Embryonic facial prominence (tissue), 1 donor: ENCODE measurements around the gene SOX5.
"Not testable (repeated sequence)": the region's sequence is repeated elsewhere in the genome, so short reads cannot be mapped to it uniquely, and the experiment has no call there.

ENCODE experiments used
- DNase-seq: peaks from one replicate; pipeline ENCODE4 v3.0.0-alpha.2; 2016; ENCODE audit errors: extremely low spot score

The SOX5 gene

DNA sequence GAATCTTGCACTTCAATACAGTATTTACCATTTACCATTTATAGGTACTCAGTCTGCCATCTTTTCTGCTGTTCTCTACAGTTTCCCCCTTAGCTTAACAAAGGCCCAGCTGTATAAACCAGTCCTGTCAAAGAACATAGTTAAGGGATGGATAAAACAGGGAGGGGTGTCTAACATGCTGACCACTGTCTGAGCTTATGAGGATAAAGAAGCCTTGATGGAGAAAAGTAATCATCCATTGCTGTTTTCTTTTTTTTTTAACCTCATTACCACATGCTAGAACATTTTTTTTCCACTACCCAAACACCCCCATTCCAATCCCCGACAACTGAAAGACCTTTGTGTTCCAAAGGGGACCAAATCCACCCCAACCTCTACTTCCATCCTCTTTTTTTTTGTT is 39.9 kb downstream of the SOX5 start:
- DNase-seq: no peak

DNA sequence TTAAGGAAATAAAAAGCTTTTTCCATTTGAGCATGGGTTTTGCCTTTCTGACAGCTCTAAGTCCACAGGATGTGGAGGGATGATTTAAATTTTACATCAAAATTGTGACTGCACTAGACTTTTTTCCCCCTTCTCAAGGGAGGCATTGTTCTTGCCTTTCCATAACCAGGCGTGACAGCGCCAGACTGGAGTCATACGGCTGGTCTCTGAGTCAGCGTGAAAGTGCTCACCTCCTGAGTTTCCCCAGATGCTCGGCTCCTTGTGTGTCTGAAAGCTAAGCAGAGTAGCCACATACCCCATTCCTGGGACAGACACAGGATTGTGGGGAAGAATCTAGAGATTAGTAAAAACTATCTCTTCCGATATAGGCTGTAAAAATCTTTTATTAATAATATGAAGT is 43.1 kb downstream of the SOX5 start:
- DNase-seq: no peak

DNA sequence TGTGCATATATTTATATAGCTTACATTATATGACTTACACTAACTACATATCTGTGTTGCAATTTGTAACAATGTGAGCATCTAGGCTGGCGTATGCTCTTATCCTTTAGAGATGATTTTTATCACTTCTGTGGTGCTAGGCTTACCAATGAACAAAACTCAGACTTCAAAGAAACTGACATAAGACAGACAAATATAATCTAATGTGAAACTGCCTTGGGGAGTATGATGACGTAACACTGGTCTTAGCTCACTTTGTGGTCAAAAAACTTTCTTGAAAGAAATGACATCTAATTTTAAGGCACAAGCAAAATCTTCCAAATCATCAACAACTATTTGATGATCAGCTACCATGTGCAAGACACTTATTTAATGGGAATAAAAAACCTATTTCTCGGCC is 50.0 kb downstream of the SOX5 start:
- no peak for DNase-seq

DNA sequence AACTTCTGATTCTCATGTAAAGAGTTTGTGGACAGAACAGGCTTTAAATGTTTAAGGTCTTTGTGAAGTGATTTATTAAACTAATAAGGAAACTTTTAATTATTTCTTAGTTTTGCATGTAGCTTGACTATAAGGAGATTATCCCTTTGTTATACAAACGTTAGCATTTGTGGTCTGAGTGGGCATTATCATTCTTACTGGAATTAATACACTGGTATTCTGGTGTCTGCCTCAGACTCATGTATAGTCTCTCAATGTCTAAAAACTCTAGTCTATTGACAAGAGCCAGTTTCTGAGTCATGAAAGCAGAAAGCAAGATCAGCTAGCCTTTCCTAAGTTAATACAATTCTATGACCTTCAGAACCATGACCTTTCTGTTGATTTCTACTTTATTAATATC is 51.3 kb downstream of the SOX5 start:
- no peak for DNase-seq

DNA sequence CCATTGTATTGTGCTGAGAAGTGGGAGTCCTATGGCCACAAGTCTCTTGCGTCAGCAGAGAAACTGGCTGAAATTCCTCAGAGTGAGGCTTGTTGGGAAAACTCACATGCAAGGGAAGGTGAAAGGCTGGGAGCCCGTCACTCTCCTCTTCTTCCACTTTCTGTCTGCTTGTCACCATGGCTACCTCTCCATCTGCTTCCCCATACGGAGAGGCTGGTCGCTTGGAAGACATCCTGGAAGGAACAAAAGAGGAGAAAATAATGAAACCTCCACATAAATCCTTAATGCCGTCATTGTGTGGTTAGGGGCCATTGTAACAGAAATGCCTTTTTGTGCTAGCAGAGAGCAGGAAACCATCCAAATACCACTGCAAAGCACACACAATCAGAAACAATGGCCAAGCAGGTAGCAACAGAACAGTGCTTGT is 53.7 kb downstream of the SOX5 start:
- no peak for DNase-seq

DNA sequence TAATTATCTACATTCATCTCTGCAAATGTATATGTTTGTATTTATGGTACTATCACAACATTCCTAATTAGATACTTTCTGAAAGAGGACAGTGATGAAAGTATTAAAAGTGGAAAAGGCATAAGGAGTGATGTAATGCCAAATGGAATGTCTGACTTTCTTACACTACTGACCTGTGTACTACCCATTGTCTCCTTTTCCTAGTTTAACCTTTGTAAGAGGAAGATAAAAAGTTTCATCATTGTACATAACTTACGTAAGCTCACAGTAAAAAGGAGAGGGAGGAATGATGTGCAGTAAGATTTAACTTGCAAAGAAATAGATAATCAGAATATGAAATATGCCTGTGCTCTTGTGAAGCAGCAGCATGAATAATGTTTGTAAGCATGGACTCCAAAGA is 55.9 kb downstream of the SOX5 start:
- DNase-seq: no peak

DNA sequence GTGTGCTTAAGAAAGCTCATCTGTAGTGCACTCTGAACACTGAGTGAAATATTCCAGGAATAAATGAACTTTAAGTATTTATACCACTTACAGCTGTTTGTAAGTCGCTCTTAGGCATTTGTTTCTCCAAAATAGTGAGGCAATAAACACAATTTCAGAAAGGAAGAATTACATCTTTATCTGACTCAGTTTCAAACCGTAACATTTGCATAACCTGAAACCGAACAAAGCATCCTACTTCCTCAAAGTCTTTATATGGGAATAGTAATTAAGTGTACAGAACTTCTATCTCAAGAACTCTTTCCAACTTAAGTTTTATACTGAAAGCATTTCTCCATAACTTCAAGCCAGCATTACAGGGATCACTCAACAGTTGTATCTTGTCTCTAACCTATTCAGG is 58.4 kb downstream of the SOX5 start:
- DNase-seq: no peak

DNA sequence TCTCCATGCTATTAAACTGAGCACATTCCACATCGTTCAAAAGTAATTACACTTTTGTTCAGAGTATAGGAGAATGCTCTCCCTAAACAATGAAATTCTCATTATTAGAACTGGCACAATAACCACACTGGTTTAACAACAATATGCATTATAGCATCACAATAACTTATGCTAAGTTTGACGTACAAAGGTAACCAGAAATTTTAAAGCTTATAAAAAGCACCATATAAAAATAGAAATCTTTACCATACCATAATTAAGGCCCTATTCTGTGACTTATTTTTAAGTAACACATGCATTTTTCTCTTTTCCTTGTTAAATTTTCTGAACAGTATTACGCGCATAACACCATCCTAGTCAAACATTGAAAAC is 60.4 kb downstream of the SOX5 start:
- no peak for DNase-seq

DNA sequence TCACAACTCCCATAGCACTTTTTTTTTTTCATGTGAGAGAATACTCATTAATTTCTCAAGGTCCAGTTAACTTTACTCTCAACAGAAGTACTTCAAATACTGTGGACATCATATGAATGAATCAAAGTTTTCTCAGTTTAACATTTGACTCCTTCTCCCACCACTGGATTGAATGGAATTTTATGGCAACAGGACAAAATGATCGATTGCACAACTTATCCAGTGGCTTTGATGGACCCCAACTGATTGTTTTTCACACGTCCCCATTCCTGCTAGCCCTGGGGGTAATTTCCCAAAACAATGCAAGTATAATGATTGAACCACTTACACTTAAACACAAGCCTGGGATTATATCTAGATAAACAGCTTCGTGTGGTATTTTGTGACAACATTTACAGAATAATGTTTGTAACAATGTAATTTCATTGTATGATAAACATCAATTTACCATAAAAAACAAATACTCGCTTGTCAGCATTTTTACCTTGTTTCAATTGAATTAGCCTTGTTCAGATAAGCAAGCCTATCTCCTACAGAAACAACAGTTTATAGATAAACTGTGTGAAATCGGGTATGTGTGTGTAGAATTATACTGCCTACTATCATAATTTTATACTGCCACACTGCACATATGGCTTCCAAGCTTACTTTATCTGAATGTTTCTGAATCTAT is 60.9 kb downstream of the SOX5 start:
- DNase-seq: no peak

DNA sequence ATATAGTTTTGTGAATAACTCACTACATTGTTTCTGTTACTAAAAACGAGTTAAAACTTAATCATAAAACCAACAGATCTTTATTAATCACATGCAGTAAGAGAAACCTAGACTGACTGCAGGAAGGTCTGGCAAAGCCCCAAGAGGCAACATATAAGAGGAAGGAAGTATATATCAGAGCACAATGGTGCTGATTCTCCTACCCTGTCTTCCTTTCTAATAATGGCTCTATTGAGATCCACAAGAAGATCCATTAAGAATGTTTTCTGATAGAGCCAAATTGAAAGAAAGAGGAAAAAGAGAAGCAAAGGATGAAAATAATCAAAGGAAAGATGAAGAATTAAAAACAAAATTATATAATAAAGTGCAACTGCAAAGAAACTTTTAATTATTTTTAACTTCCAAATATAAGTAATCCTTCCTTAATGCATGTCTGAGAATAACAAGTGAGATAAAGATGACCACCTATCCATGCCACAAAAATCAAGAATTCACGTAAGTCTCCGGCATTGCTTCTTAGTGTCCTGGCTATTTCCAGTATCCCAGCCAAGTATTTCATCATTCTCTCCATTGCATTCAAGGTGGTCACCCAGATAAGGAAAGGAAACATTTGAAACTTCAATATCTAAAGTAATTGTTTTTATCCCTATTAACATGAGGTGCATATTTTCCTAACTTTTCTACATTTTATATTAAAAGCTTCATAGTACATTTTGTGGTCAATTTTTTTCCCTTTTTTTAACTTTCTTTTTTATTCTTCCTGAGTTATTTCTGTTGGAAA is 62.2 kb downstream of the SOX5 start:
- no peak for DNase-seq

DNA sequence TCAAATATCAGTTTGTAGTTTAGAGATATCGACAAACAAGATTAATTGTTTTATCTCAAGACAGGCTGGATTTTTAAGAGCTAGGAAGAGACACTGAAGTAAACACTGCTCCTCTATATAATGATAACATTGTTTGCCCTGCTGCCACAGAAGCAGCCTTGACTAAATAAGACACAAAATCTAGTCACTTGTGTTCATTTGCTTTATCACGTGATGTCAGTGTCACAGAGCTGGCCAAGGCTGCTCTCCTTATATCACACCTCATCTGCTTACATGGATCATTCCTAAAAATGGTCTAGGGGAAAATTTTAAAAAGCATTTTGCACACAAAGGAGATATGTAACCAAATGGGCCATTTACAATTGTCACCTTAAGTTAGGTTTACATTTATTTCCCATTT is 64.1 kb downstream of the SOX5 start:
- DNase-seq: no peak

DNA sequence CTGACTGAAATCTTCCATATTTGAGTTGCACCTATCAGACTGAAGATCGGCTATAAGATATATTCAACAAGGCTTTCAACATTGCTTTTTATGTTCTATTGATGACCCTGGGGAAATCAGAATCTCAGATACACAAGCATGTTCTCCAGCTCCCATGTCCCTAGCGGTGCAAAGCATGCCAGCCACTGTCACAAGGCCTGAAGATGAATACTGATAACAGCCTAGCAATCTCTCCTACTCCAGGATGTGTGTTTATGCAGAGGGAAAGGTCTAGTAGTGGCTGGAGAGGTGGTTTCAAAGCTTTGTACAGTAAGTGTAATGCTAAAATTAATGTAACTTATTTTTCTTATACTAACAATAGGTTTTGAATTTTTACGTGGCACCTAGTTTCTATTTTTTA is 64.6 kb downstream of the SOX5 start:
- no peak for DNase-seq

DNA sequence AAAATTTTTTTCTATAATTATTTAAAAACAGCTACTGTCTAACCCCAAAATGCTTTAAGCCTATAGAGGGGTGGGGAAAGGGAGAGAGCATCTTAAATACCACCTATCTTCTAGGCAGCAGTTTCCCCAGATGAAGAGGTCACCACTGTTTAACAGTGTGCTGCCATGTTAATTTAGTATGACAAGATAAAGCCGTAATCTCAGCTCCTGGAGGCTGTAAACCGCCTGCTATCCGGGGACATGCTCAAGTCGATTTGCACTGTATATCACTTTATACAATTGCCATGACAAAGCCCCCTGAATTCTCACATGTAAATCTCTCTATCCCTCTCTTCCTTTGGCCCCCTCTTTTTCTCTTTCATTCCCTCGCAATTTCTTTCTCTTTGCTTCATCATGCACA is 68.5 kb downstream of the SOX5 start:
- no peak for DNase-seq

DNA sequence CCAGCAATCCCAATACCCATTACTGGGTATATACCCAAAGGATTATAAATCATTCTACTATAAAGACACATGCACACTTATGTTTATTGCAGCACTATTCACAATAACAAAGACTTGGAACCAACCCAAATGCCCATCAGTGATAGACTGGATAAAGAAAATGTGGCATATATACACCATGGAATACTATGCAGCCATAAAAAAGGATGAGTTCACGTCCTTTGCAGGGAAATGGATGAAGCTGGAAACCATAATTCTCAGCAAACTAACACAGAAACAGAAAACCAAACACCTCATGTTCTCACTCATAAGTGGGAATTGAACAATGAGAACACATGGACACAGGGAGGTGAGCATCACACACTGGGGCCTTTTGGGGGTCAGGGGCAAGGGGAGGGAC is 72.9 kb downstream of the SOX5 start:
- DNase-seq: not testable (repeated sequence)

DNA sequence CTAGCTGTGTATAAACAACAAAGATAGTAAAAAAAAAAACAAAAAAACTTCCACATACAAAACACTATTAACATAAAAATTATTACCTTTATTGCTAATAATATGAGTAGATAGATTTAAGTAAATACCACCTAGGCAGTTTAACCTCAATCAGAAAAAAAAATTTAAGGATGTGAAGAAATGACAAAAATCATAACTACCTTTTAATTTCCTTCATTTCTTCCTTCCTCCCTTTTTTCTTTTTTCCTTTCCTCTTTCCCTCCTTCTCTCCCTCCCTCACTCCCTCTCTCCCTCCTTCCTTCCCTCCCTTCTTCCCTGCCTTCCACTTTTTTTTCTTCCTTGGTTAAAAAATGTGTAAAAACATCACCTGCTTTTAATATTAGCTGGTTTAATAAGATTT is 81.7 kb downstream of the SOX5 start:
- DNase-seq: no peak

DNA sequence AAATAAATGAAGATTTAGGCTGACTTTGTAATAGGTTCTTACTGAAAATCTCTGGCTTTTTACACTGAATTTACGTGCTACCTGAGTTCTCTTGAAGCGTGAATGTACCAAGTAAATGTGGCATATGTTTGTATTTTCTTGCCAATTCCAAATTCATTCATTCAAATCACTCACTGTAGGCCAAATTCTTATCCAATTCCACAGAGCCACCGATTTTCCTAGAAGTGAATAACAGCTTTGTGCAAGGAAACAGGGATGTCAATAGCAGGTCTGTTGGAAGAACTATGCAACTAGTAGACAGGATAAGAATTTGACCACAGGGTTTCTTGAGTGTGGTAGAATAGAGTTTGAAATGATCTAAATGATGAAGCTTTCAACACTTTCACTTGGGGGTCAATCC is 86.8 kb downstream of the SOX5 start:
- DNase-seq: no peak

DNA sequence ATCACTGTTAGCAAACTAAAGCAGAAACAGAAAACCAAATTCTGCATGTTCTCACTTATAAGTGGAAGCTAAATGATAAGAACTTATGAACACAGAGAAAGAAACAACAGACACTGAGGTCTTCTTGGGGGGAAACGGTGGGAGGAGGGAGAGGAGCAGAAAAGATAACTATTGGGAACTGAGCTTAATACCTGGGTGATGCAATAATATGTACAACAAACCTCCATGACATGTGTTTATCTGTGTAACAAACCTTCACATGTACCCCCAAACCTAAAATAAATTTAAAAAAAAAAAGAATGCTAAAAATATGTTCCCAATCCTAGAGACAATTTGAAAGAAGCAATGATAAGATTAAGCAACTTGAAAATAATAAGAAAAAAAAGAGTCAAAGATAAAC is 89.5 kb downstream of the SOX5 start:
- no peak for DNase-seq

DNA sequence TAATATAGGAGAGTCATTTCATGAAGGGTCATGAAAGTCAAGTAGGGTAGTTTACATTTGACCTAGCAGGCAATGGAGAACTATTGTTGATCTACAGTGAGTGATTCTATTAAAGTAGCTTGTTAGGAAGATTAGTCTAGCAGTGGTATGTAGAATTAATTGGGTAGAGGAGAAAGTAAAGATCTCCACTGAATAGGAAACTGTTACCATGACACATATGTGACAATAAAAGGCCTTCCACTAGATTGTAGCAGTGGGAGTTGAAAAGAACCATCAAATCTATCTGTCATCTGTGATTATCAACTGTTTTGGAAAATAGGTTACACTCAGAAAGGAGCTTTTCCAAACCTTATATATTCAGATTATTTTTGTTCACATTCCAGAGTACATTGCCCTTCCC is 92.3 kb downstream of the SOX5 start:
- no peak for DNase-seq

DNA sequence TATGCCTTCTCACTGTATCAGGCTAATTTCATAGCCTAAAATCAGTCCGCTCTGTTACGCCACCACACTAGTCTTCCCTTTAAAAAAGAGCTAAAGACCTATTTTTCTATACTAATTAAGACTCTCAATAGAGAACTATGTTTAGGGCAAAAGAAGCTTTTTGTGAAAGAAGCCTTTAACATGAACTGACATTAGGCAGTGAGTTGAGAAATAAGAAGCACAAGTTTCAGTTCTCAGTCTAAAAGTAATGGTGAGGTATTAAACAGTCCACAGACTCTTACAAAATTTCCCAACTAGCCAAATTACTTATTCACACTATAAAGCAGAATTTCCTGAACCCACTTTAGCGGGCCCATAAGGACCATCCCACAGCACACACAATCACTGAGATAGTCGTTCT is 93.7 kb downstream of the SOX5 start:
- no peak for DNase-seq

DNA sequence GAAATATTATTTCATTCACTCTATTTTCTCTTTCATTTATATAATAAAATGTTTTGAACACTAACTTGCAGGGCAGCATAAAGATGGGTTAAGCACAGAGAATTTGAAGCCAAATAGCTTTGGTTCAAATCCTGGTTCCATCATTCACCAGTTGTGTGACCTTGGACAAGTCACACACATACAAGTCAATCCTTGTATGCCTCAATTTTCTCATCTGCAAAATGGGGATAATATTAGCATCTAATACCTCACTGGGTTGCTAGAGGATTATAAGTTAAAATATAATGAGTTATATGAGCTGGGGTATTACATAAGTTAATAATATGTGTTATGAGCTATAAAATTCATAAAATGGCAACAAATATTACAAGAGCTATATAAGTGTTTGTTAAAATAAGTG is 94.9 kb downstream of the SOX5 start:
- DNase-seq: no peak

DNA sequence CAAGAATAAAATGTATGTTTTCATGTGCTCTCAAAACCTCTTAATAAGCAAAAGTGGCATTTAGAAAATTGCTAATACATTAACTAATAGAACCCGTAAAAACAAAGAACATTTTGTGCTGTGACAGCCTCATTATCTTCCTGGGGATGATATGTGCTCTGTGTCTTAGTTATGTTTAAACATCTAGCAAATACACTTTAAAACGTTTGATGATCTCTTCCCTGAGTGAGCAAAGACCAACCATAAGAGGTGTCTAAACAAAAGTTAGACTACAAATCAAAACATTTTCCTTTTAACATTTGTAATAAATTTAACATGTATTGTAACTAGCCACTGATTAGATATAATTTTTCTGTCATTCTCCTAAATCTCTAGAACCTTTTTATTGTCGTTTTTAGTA is 95.8 kb downstream of the SOX5 start:
- DNase-seq: no peak

DNA sequence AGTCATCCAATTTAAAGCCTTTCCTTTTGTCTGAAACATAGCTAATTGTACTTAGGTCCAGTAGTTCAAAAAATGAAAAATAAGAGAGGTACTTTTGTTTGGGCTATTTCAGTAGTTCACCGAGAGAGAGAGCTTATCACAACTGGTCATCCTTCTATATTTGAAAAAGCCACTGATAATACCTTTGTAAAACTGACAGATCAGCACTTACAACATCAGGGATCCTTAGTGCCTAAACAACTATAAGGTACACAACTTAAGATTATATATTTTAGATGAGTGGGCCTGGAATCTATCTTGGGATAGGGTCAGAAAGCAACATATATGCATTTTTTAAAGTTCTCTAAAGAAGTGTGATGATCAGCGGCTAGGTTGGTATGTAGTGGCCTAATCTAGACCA is 97.9 kb downstream of the SOX5 start:
- no peak for DNase-seq

DNA sequence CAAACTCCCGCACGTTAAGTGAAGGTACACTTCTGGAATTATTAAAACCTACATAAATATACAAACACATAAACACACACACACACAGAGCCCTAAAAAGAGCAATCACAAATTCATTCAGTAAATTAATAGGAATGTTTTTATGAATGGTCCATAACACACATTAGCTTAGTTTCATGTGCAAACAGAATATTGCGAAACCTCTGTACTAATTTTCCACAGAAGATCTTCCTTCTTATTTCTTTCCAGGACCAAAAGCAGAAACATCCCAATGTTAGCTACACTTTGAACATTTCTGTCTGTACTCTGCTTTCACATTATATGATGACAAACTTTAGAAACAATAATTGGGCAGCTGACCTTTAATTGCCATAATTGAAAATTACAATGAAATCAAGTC is 101.6 kb downstream of the SOX5 start:
- no peak for DNase-seq

DNA sequence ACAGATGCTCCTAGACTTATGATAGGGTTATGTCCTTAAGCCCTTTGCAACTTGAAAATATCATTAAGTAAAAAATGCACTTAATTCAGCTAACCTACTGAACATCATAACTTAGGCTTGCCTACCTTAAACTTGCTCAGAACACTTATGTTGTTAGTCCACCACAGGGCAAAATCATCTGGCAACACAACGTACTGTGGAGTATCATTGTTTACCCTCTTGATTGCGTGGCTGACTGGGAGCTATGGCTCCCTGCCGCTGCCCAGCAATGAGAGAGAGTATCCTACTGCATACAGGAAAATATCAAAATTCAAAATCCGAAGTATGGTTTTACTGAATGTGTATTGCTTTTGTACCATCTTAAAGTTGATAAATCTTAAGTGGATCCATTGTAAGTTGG is 105.5 kb downstream of the SOX5 start:
- DNase-seq: no peak
